H1 (cell line): ENCODE data around the gene GATD1. TPM values are rescaled to one million over a fixed set of nuclear protein-coding genes. Genes with fewer than 3 reads are reported as not detected.

Source experiments
- CTCF ChIA-PET: fragments of 300-600 bp; sonication (Branson Sonifier 250); formaldehyde crosslinking; loops from one replicate; lab custom pipeline; 2021; ENCODE audit not compliant: partially characterized antibody; lab: Charles Lee
- POLR2A ChIA-PET: fragments of 300-600 bp; sonication (Branson Sonifier 250); formaldehyde crosslinking; loops from one replicate; lab custom pipeline; 2021; ENCODE audit warnings: inconsistent platforms; ENCODE audit not compliant: partially characterized antibody; lab: Charles Lee
- DNase-seq, 2 experiments: peaks; one replicate each; pipeline versions ENCODE4 v3.0.0 to v3.0.0-alpha.2; 2010 to 2022; ENCODE audit warnings: low spot score in 2 of 2, low read depth in 1 of 2, mixed read lengths in 1 of 2
- FAIRE-seq: peaks from 2 replicates; lab custom pipeline; 2011; peaks lifted over from hg19 to GRCh38; lab: Jason Lieb, UNC
- H2AFZ ChIP-seq: 2 replicates; pipeline ENCODE4 v1.8.1; 2012; ENCODE audit warnings: low read length, inconsistent platforms
- H2AK5ac ChIP-seq: 2 replicates; pipeline ENCODE4 v1.6.1; 2013; ENCODE audit warnings: low read depth, low read length
- H2BK120ac ChIP-seq: replicated peaks from 2 replicates; pipeline ENCODE3; 2013; ENCODE audit warnings: low read depth, low read length, inconsistent platforms
- H2BK12ac ChIP-seq: 2 replicates; pipeline ENCODE4 v1.6.1; 2013; ENCODE audit warnings: low read depth, low read length
- H2BK15ac ChIP-seq: 2 replicates; pipeline ENCODE4 v1.6.1; 2013; ENCODE audit warnings: low read length
- H2BK20ac ChIP-seq: 2 replicates; pipeline ENCODE4 v1.6.1; 2013; ENCODE audit warnings: low read length
- H2BK5ac ChIP-seq: 2 replicates; pipeline ENCODE4 v1.6.1; 2013; ENCODE audit warnings: low read depth, low read length
- H3K14ac ChIP-seq: 2 replicates; pipeline ENCODE4 v1.6.1; 2013; ENCODE audit warnings: inconsistent platforms; ENCODE audit not compliant: insufficient read length
- H3K18ac ChIP-seq: 2 replicates; pipeline ENCODE4 v1.6.1; 2013; ENCODE audit warnings: low read length; ENCODE audit errors: extremely low read depth
- H3K23ac ChIP-seq: 2 replicates; pipeline ENCODE4 v1.6.1; 2013; ENCODE audit warnings: inconsistent platforms; ENCODE audit not compliant: insufficient read length
- H3K23me2 ChIP-seq: 2 replicates; pipeline ENCODE4 v1.6.1; 2013; ENCODE audit warnings: low read depth, low read length
- H3K27ac ChIP-seq: 2 replicates; pipeline ENCODE4 v1.6.1; 2011; ENCODE audit warnings: low read depth, low read length, inconsistent platforms
- H3K27me3 ChIP-seq, 4 experiments: replicated peaks in 1 of 4; 1 replicate in 1 of 4; 2 replicates in 3 of 4; pipeline versions ENCODE4 v1.6.1 to v1.8.1; 2011 to 2013; ENCODE audit warnings: low read length in 3 of 4, mild to moderate bottlenecking in 3 of 4, inconsistent platforms in 2 of 4, mixed read lengths in 2 of 4, moderate library complexity in 1 of 4; ENCODE audit not compliant: control insufficient read depth in 3 of 4, insufficient read depth in 3 of 4; ENCODE audit errors: extremely low read depth in 1 of 4
- H3K36me3 ChIP-seq, 4 experiments: 2 replicates each; pipeline versions ENCODE4 v1.6.1 to v1.8.1; 2011 to 2013; ENCODE audit warnings: mild to moderate bottlenecking in 4 of 4, low read length in 3 of 4, moderate library complexity in 2 of 4, control low read depth in 1 of 4, inconsistent platforms in 1 of 4; ENCODE audit not compliant: insufficient read depth in 4 of 4, control insufficient read depth in 2 of 4
- H3K4ac ChIP-seq: replicated peaks from 2 replicates; pipeline ENCODE3; 2013; ENCODE audit warnings: low read length, low read depth, mixed read lengths, inconsistent platforms; ENCODE audit not compliant: insufficient read length
- H3K4me1 ChIP-seq, 4 experiments: replicated peaks in 1 of 4; 1 replicate in 1 of 4; 2 replicates in 3 of 4; pipeline versions ENCODE4 v1.6.1 to v1.8.1; 2011 to 2013; ENCODE audit warnings: low read length in 3 of 4, inconsistent platforms in 2 of 4, mixed read lengths in 1 of 4; ENCODE audit not compliant: insufficient read depth in 4 of 4, control insufficient read depth in 3 of 4
- H3K4me2 ChIP-seq, 2 experiments: 2 replicates each; pipeline versions ENCODE4 v1.6.1 to v1.8.1; 2011 to 2013; ENCODE audit warnings: low read depth in 2 of 2, low read length in 2 of 2, control low read depth in 1 of 2, inconsistent platforms in 1 of 2, mild to moderate bottlenecking in 1 of 2; ENCODE audit not compliant: insufficient read depth in 1 of 2
- H3K4me3 ChIP-seq, 4 experiments: fragments of 200-600, 300-600 bp in 1 of 4; sonication (generic), shearing (Covaris generic), sonication (Bioruptor Twin) in 1 of 4; 2 replicates each; pipeline versions ENCODE4 v1.5.1 to v1.8.1; 2011 to 2016; ENCODE audit warnings: low read length in 4 of 4, low read depth in 3 of 4, control low read depth in 2 of 4, inconsistent platforms in 2 of 4, mild to moderate bottlenecking in 2 of 4, mixed read lengths in 1 of 4, moderate library complexity in 1 of 4; ENCODE audit not compliant: insufficient read depth in 2 of 4; ENCODE audit errors: extremely low read depth in 1 of 4
- H3K56ac ChIP-seq: replicated peaks from 2 replicates; pipeline ENCODE3; 2013; ENCODE audit warnings: low read depth, mild to moderate bottlenecking, mixed read lengths, low read length, inconsistent platforms; ENCODE audit not compliant: insufficient read length
- H3K79me1 ChIP-seq: 2 replicates; pipeline ENCODE4 v1.6.1; 2013; ENCODE audit warnings: low read depth, low read length, control low read depth
- H3K79me2 ChIP-seq, 2 experiments: 2 replicates each; pipeline versions ENCODE4 v1.6.1 to v1.8.1; 2012 to 2013; ENCODE audit warnings: low read length in 2 of 2, mild to moderate bottlenecking in 2 of 2, inconsistent platforms in 1 of 2; ENCODE audit not compliant: insufficient read depth in 2 of 2, control insufficient read depth in 1 of 2
- H3K9ac ChIP-seq, 4 experiments: replicated peaks in 1 of 4; 1 replicate in 1 of 4; 2 replicates in 3 of 4; pipeline versions ENCODE4 v1.6.1 to v1.8.1; 2011 to 2013; ENCODE audit warnings: low read depth in 3 of 4, low read length in 3 of 4, control low read depth in 2 of 4, mild to moderate bottlenecking in 2 of 4, moderate library complexity in 2 of 4, inconsistent platforms in 1 of 4; ENCODE audit errors: extremely low read depth in 1 of 4
- H3K9me3 ChIP-seq, 2 experiments: 2 replicates each; pipeline versions ENCODE4 v1.6.1 to v1.8.1; 2012 to 2013; ENCODE audit warnings: mild to moderate bottlenecking in 2 of 2, moderate library complexity in 2 of 2, control low read depth in 1 of 2, inconsistent platforms in 1 of 2, low read depth in 1 of 2, low read length in 1 of 2, mixed read lengths in 1 of 2; ENCODE audit not compliant: insufficient read depth in 2 of 2
- H4K20me1 ChIP-seq, 2 experiments: replicated peaks in 1 of 2; 2 replicates each; pipeline versions ENCODE3 to v1.8.1; 2011 to 2013; ENCODE audit warnings: inconsistent platforms in 2 of 2, low read length in 2 of 2, mild to moderate bottlenecking in 1 of 2; ENCODE audit not compliant: insufficient read depth in 2 of 2, control insufficient read depth in 1 of 2
- H4K5ac ChIP-seq: 2 replicates; pipeline ENCODE4 v1.6.1; 2013; ENCODE audit warnings: low read length, low read depth, mixed read lengths, inconsistent platforms; ENCODE audit not compliant: insufficient read length
- H4K8ac ChIP-seq: 2 replicates; pipeline ENCODE4 v1.8.0; 2013; ENCODE audit warnings: mild to moderate bottlenecking, moderate library complexity, low read length, inconsistent platforms; ENCODE audit not compliant: insufficient read depth; ENCODE audit errors: extremely low read depth
- H4K91ac ChIP-seq: replicated peaks from 2 replicates; pipeline ENCODE3; 2013; ENCODE audit warnings: low read length, mixed read lengths, inconsistent platforms; ENCODE audit not compliant: insufficient read length
- GTF2F1 ChIP-seq: IDR thresholded peaks from 2 replicates; pipeline ENCODE4 v1.6.1; 2012; ENCODE audit warnings: low read depth, low read length, improper control_type of control experiment, borderline replicate concordance
- HDAC6 ChIP-seq: IDR thresholded peaks from one replicate; pipeline ENCODE4 v1.7.1; 2012; ENCODE audit warnings: low read depth, mild to moderate bottlenecking, inconsistent platforms, low read length, moderate library complexity
- POLR2A ChIP-seq, 2 experiments: IDR thresholded peaks; 1 replicate in 1 of 2; 2 replicates in 1 of 2; pipeline ENCODE4 v1.6.1; 2011; ENCODE audit warnings: low read depth in 2 of 2, low read length in 2 of 2, mild to moderate bottlenecking in 2 of 2; ENCODE audit errors: control extremely low read depth in 1 of 2
- POLR2AphosphoS5 ChIP-seq: IDR thresholded peaks from 2 replicates; pipeline ENCODE4 v1.6.1; 2011; ENCODE audit warnings: low read depth, low read length
- WGBS, 2 experiments: shearing (Covaris generic) in 1 of 2; methylation state at CpG; one replicate each; pipeline versions ENCODE4 v1.1.6 to v1.1.7; 2013 to 2015; ENCODE audit warnings: low lambda C conversion rate in 2 of 2, mixed read lengths in 2 of 2, inconsistent platforms in 1 of 2, low coverage in 1 of 2, missing lambda C conversion rate in 1 of 2; ENCODE audit not compliant: insufficient replicate concordance in 2 of 2, insufficient coverage in 1 of 2, insufficient read length in 1 of 2; ENCODE audit errors: extremely low coverage in 1 of 2, missing lambda C conversion rate in 1 of 2; 5-methylcytosine and 5-hydroxymethylcytosine counted together
- polyA plus RNA-seq, 7 experiments: library from polyadenylated mRNA; depleted of rRNA in 3 of 7; stranded (reverse) in 5 of 7; unstranded in 2 of 7; fragments of >200 nt in 5 of 7; fragments of 200-250 nt in 2 of 7; gene quantifications; 1 replicate in 5 of 7; 2 replicates in 1 of 7; 4 replicates in 1 of 7; pipeline versions ENCODE4 v1.2.1 to v1.2.3, GENCODE V29; 2011 to 2013; ENCODE audit warnings: missing spikeins in 2 of 7, mixed read lengths in 2 of 7
- total RNA-seq: library from RNA; stranded (reverse); fragmentation: NEBNext Ultra II Directional; extraction: Animal tissue kit (Norgen Biotek cat#: 25700); gene quantifications from 2 replicates; pipeline ENCODE4 v1.2.1, GENCODE V29; 2021

GATD1 gene
- total and polyA plus RNA-seq, 2 of the 8 experiments (the other 6 are each of a cell fraction or from before 2014, with no cell fraction given): 47.5 to 54.8 TPM

- POLR2A ChIA-PET: interaction anchor here (0.7 to 53.0 kb wide), 14 partner anchors 10 to 246 kb away, joined by 3 to 1917 read pairs (median 4); partner anchors contain the start of genes CD151, CRACR2B, GATD1 and PNPLA2
Measured at GRCh38 chr11:786235-787083, 9.2 kb upstream of the GATD1 start.

More at GRCh38 chr11:786235-787083, 9.2 kb upstream of the GATD1 start:
- H3K9ac ChIP-seq: no peak overlapping the region; a peak in 1 of 7 replicates
- no peak overlapping the region for H3K18ac ChIP-seq
- H2BK12ac ChIP-seq: no peak overlapping the region
- WGBS, 2 experiments: 87% methylated on average over 19 of the region's 24 CpGs; no CpG with 5 or more reads in 1 of the 2 experiments
- H2AFZ ChIP-seq: no peak overlapping the region
- no peak overlapping the region for H2BK120ac ChIP-seq
- H3K27ac ChIP-seq: no peak overlapping the region
- no peak overlapping the region for H3K23ac ChIP-seq
- H4K20me1 ChIP-seq: peaks cover 2 to 13% of the 10 kb centered on the region in 2 experiments
- no peak overlapping the region for H2BK5ac ChIP-seq
- no peak overlapping the region for H2BK15ac ChIP-seq
- H3K4me1 ChIP-seq: peaks cover 0 to 35% (median 22%) of the 10 kb centered on the region in 4 experiments; a peak in 6 of 7 replicates
- peak overlapping the region; percentile 7 for H4K91ac ChIP-seq
- no peak for FAIRE-seq
- no peak overlapping the region for H4K8ac ChIP-seq
- no peaks in the 10 kb centered on the region for H3K9me3 ChIP-seq
- H2BK20ac ChIP-seq: peak overlapping the region; percentile 93; the same call in 1 of the 2 replicates
- no peak for TF ChIP-seq HDAC6
- TF ChIP-seq POLR2AphosphoS5: peak; percentile 15; the same call in 1 of the 2 replicates
- TF ChIP-seq POLR2A (IDR thresholded peaks at IDR 0.05; ENCODE audit: control extremely low read depth in 1 of 2, low read depth in 2 of 2, low read length in 2 of 2): peak in 1 of 2 experiments; percentile 20; a peak in 1 of 3 replicates
- TF ChIP-seq GTF2F1: no peak
- H3K36me3 ChIP-seq: no peaks in the 10 kb centered on the region; a peak in 2 of 8 replicates
- H3K79me1 ChIP-seq: no peaks in the 10 kb centered on the region; the same call in 1 of the 2 replicates
- H3K4me3 ChIP-seq: no peak overlapping the region
- no peaks in the 10 kb centered on the region; a peak in 1 of 7 replicates for H3K27me3 ChIP-seq
- CTCF ChIA-PET: interaction anchor here (0.5 to 1.7 kb wide), 12 partner anchors 9 to 422 kb away, joined by 3 to 6 read pairs (median 4); no protein-coding TSS in a partner anchor
- H3K79me2 ChIP-seq: no peaks in the 10 kb centered on the region
- no peak overlapping the region for H4K5ac ChIP-seq
- H3K14ac ChIP-seq: no peak overlapping the region
- no peaks in the 10 kb centered on the region; the same call in 1 of the 2 replicates for H3K23me2 ChIP-seq
- H2AK5ac ChIP-seq: peak overlapping the region; percentile 48; the same call in 1 of the 2 replicates
- DNase-seq: no peak
- H3K4me2 ChIP-seq: no peak overlapping the region
- no peak overlapping the region for H3K56ac ChIP-seq
- no peak overlapping the region for H3K4ac ChIP-seq
